ENCODE data around the gene ATP8A2. TPM values are rescaled to one million over a fixed set of nuclear protein-coding genes. Genes with fewer than 3 reads are reported as not detected.

The ATP8A2 gene
- total RNA-seq, 1 experiment from 2014 or later = not detected

GRCh38 chr13:25502551-25502950, 130.8 kb downstream of the ATP8A2 start:
- Histone ChIP-seq H3K4me3 (ENCODE audit: low read depth in 2 of 2, low read length in 2 of 2) (no peak overlapping the region), H3K36me3 (ENCODE audit: control insufficient read depth, insufficient read depth, low read length) (no peaks in the 10 kb centered on the region), H3K27ac (ENCODE audit: low read length) (no peak overlapping the region), H3K4me1 (ENCODE audit: control insufficient read depth, insufficient read depth, low read length) (no peaks in the 10 kb centered on the region), H3K9me3 (ENCODE audit: control insufficient read depth, insufficient read depth, low read depth, low read length) (no peaks in the 10 kb centered on the region), H3K27me3 (ENCODE audit: control insufficient read depth, insufficient read depth, low read length) (no peaks in the 10 kb centered on the region)
- ATAC-seq (no peak), DNase-seq (ENCODE audit: low read depth, low spot score) (no peak)
- TF ChIP-seq CTCF (IDR thresholded peaks at IDR 0.05) (no peak), POLR2AphosphoS5 (IDR thresholded peaks at IDR 0.05; ENCODE audit: low read depth, low read length) (no peak), TCF7L2 (IDR thresholded peaks at IDR 0.05; ENCODE audit: low read depth, low read length) (no peak), REST (IDR thresholded peaks at IDR 0.05; ENCODE audit: insufficient read depth in 1 of 2, low read depth in 2 of 2, low read length in 1 of 2) (no peak), SIN3A (IDR thresholded peaks at IDR 0.05; ENCODE audit: borderline replicate concordance, insufficient read depth, low read depth, low read length) (no peak)
- no TSS peak for BruUV-seq (replicated peaks)
- in situ Hi-C loops (cut with HindIII; ENCODE audit: low pct_unique_long_range_greater_than_20kb, low sequenced_read_pairs) (no loop called here), intact Hi-C loops (cut with micrococcal nuclease; ENCODE audit: unreplicated experiment) (no loop called here)
- ChIA-PET POLR2A (no interaction called here), CTCF (no interaction called here)

- Histone ChIP-seq H3K36me3 (ENCODE audit: control insufficient read depth, insufficient read depth, low read length) (no peaks in the 10 kb centered on the region), H3K27ac (ENCODE audit: low read length) (no peak overlapping the region), H3K4me3 (ENCODE audit: low read depth in 2 of 2, low read length in 2 of 2) (no peak overlapping the region), H3K4me1 (ENCODE audit: control insufficient read depth, insufficient read depth, low read length) (no peaks in the 10 kb centered on the region), H3K9me3 (ENCODE audit: control insufficient read depth, insufficient read depth, low read depth, low read length) (no peaks in the 10 kb centered on the region), H3K27me3 (ENCODE audit: control insufficient read depth, insufficient read depth, low read length) (no peaks in the 10 kb centered on the region)
- ATAC-seq (no peak), DNase-seq (ENCODE audit: low read depth, low spot score) (no peak)
- in situ Hi-C loops (cut with HindIII; ENCODE audit: low pct_unique_long_range_greater_than_20kb, low sequenced_read_pairs) (no loop called here), intact Hi-C loops (cut with micrococcal nuclease; ENCODE audit: unreplicated experiment) (no loop called here)
- ChIA-PET CTCF (no interaction called here), POLR2A (no interaction called here)
- no TSS peak for BruUV-seq (replicated peaks)
- TF ChIP-seq TCF7L2 (IDR thresholded peaks at IDR 0.05; ENCODE audit: low read depth, low read length) (no peak), REST (IDR thresholded peaks at IDR 0.05; ENCODE audit: insufficient read depth in 1 of 2, low read depth in 2 of 2, low read length in 1 of 2) (no peak), CTCF (IDR thresholded peaks at IDR 0.05) (no peak), SIN3A (IDR thresholded peaks at IDR 0.05; ENCODE audit: borderline replicate concordance, insufficient read depth, low read depth, low read length) (no peak), POLR2AphosphoS5 (IDR thresholded peaks at IDR 0.05; ENCODE audit: low read depth, low read length) (no peak)
Measured at GRCh38 chr13:25503856-25504255, 132.1 kb downstream of the ATP8A2 start.

Data from Panc1 (cell line).